A549 (cell line): ENCODE measurements around the gene CYSRT1. TPM values are rescaled to one million over a fixed set of nuclear protein-coding genes. Genes with fewer than 3 reads are reported as not detected.
A peak's percentile ranks its signal among the peaks of the same experiment; 100 is the strongest.

Experiments used
- ATAC-seq, 2 experiments: fragments of 200-7000 bp in 1 of 2; fragments of >200 bp in 1 of 2; cut with Nextera tagmentation in 1 of 2; cut with Tn5 transposase in 1 of 2; 3 replicates each; pipeline versions ENCODE4 v1.8.0 to v1.9.1; 2018 to 2020; ENCODE audit warnings: mild to moderate bottlenecking in 1 of 2, moderate library complexity in 1 of 2
- CTCF ChIA-PET: fragments of 300-600 bp; sonication (Branson Sonifier 250); formaldehyde crosslinking; extraction: SDS; loops from one replicate; lab custom pipeline; 2021; ENCODE audit warnings: antibody characterized with exemption, inconsistent platforms; lab: Yijun Ruan, JAX
- POLR2A ChIA-PET: fragments of 350-600 bp; formaldehyde crosslinking; extraction: SDS; loops from one replicate; lab custom pipeline; 2021; ENCODE audit warnings: antibody characterized with exemption, inconsistent platforms; lab: Yijun Ruan, JAX
- DNase-seq, 2 experiments: peaks; one replicate each; pipeline versions ENCODE4 v3.0.0 to v3.0.0-alpha.2; 2011 to 2016; ENCODE audit warnings: low read depth in 1 of 2, low spot score in 1 of 2
- FAIRE-seq: peaks from 2 replicates; lab custom pipeline; 2011; peaks lifted over from hg19 to GRCh38; lab: Jason Lieb, UNC
- H3K27ac ChIP-seq, 2 experiments: fragments of >200 bp; sonication (Bioruptor Twin); formaldehyde crosslinking; 3 replicates each; pipeline ENCODE4 v1.5.1; 2016 to 2017
- H3K4me1 ChIP-seq: fragments of >200 bp; sonication (Bioruptor Twin); formaldehyde crosslinking; 3 replicates; pipeline ENCODE4 v1.6.1; 2016
- H3K4me2 ChIP-seq: fragments of >200 bp; sonication (Bioruptor Twin); formaldehyde crosslinking; 3 replicates; pipeline ENCODE4 v1.6.1; 2016
- H3K4me3 ChIP-seq: fragments of >200 bp; sonication (Bioruptor Twin); formaldehyde crosslinking; 3 replicates; pipeline ENCODE4 v1.5.1; 2016
- H3K9me3 ChIP-seq: fragments of >200 bp; sonication (Bioruptor Twin); formaldehyde crosslinking; 3 replicates; pipeline ENCODE4 v1.6.1; 2016
- BHLHE40 ChIP-seq: IDR thresholded peaks from 2 replicates; pipeline ENCODE4 v1.6.1; 2012; ENCODE audit warnings: low read depth, low read length, inconsistent platforms
- CBX8 ChIP-seq: fragments of 200-600 bp; sonication (generic); IDR thresholded peaks from 2 replicates; pipeline ENCODE4 v1.6.1; 2016
- CEBPB ChIP-seq, 2 experiments: fragments of >200 bp in 1 of 2; sonication (Bioruptor Twin) in 1 of 2; formaldehyde crosslinking in 1 of 2; IDR thresholded peaks; 2 replicates each; pipeline ENCODE4 v1.6.1; 2012 to 2016
- CHD2 ChIP-seq: fragments of 150-350 bp; IDR thresholded peaks from 2 replicates; pipeline ENCODE4 v1.6.1; 2014; ENCODE audit warnings: low read length; ENCODE audit not compliant: partially characterized antibody
- EHF ChIP-seq: fragments of 250-450 bp; sonication (Bioruptor Pico); IDR thresholded peaks from 2 replicates; pipeline ENCODE4 v1.5.0; 2020; ENCODE audit warnings: mild to moderate bottlenecking
- EP300 ChIP-seq, 2 experiments: fragments of >200 bp; sonication (Bioruptor Twin); formaldehyde crosslinking; IDR thresholded peaks; 2 replicates in 1 of 2; 3 replicates in 1 of 2; pipeline ENCODE4 v1.6.1; 2016 to 2017
- FOSL2 ChIP-seq, 2 experiments: fragments of 450-650 bp in 1 of 2; fragments of >200 bp in 1 of 2; sonication (Bioruptor Twin) in 1 of 2; formaldehyde crosslinking; IDR thresholded peaks; 2 replicates each; pipeline versions ENCODE4 v1.5.0 to v1.6.1; 2016 to 2020; ENCODE audit warnings: mild to moderate bottlenecking in 1 of 2, moderate library complexity in 1 of 2
- GATA3 ChIP-seq: IDR thresholded peaks from 2 replicates; pipeline ENCODE4 v1.6.1; 2012; ENCODE audit warnings: borderline replicate concordance
- HOXB5 ChIP-seq: fragments of 250-450 bp; sonication (Bioruptor Pico); IDR thresholded peaks from 2 replicates; pipeline ENCODE4 v1.5.0; 2020; ENCODE audit warnings: mild to moderate bottlenecking, moderate library complexity
- JUN ChIP-seq, 2 experiments: fragments of >200 bp; sonication (Bioruptor Twin); formaldehyde crosslinking; IDR thresholded peaks; 2 replicates in 1 of 2; 3 replicates in 1 of 2; pipeline ENCODE4 v1.6.1; 2016 to 2017
- MAX ChIP-seq: IDR thresholded peaks from 2 replicates; pipeline ENCODE4 v1.6.1; 2012
- MAZ ChIP-seq: fragments of 150-350 bp; IDR thresholded peaks from 2 replicates; pipeline ENCODE4 v1.6.1; 2014; ENCODE audit warnings: antibody characterized with exemption, low read depth, low read length, borderline replicate concordance
- MYC ChIP-seq: IDR thresholded peaks from 2 replicates; pipeline ENCODE4 v1.6.1; 2012; ENCODE audit warnings: mild to moderate bottlenecking, inconsistent platforms, low read length, improper control_type of control experiment, borderline replicate concordance
- NR3C1 ChIP-seq: fragments of >200 bp; sonication (Bioruptor Twin); formaldehyde crosslinking; IDR thresholded peaks from 3 replicates; pipeline ENCODE4 v1.6.1; 2017
- PHF8 ChIP-seq: fragments of 200-600 bp; sonication (generic); IDR thresholded peaks from 2 replicates; pipeline ENCODE4 v1.6.1; 2016; ENCODE audit warnings: low read depth, mild to moderate bottlenecking, antibody characterized with exemption, moderate library complexity, borderline replicate concordance
- POLR2A ChIP-seq: IDR thresholded peaks from 2 replicates; pipeline ENCODE4 v1.6.1; 2012; ENCODE audit warnings: mild to moderate bottlenecking, low read length
- POLR2AphosphoS2 ChIP-seq: conservative IDR thresholded peaks from 2 replicates; pipeline ENCODE4 v1.6.1; 2012; ENCODE audit warnings: low read length, improper control_type of control experiment, inconsistent platforms
- SREBF2 ChIP-seq: fragments of 450-650 bp; IDR thresholded peaks from 2 replicates; pipeline ENCODE4 v1.6.1; 2014; ENCODE audit warnings: mild to moderate bottlenecking, moderate library complexity
- TFCP2L1 ChIP-seq: fragments of 250-450 bp; sonication (Bioruptor Pico); IDR thresholded peaks from 2 replicates; pipeline ENCODE4 v1.5.0; 2021; ENCODE audit warnings: mild to moderate bottlenecking
- TP53 ChIP-seq: fragments of 250-450 bp; sonication (Bioruptor Pico); IDR thresholded peaks from 2 replicates; pipeline ENCODE4 v1.5.0; 2021; ENCODE audit warnings: mild to moderate bottlenecking, moderate library complexity
- ZNF302 ChIP-seq: fragments of 250-450 bp; sonication (Bioruptor Pico); IDR thresholded peaks from 2 replicates; pipeline ENCODE4 v1.9.0; 2021; ENCODE audit warnings: inconsistent platforms, mild to moderate bottlenecking, moderate library complexity
- ZSCAN20 ChIP-seq: fragments of 250-450 bp; sonication (Bioruptor Pico); IDR thresholded peaks from 2 replicates; pipeline ENCODE4 v1.8.0; 2022; ENCODE audit warnings: mild to moderate bottlenecking, moderate library complexity
- WGBS: methylation state at CpG from one replicate; pipeline ENCODE4 v1.1.6; 2017; ENCODE audit errors: missing lambda C conversion rate; 5-methylcytosine and 5-hydroxymethylcytosine counted together
- polyA plus RNA-seq, 4 experiments: library from polyadenylated mRNA; depleted of rRNA in 3 of 4; stranded (reverse); fragments of >200 nt; fragmentation: RNase III in 1 of 4; extraction: RNeasy Plus Mini Kit Qiagen cat#74134 plus additional on column Dnase treatment in 1 of 4; gene quantifications; 2 replicates in 3 of 4; 3 replicates in 1 of 4; pipeline ENCODE4 v1.2.3, GENCODE V29; 2011 to 2017
- TF ChIP-seq, protein P1 (sequence below): fragments of >200 bp; sonication (Bioruptor Twin); formaldehyde crosslinking; IDR thresholded peaks from 3 replicates; pipeline ENCODE4 v1.5.1; 2016
- TF ChIP-seq, protein P2 (sequence below): IDR thresholded peaks from 2 replicates; pipeline ENCODE4 v1.6.1; 2012; ENCODE audit warnings: low read depth, borderline replicate concordance
- TF ChIP-seq, protein P3 (sequence below): fragments of 450-650 bp; IDR thresholded peaks from 2 replicates; pipeline ENCODE4 v1.6.1; 2014; ENCODE audit warnings: antibody characterized with exemption
- TF ChIP-seq, protein P4 (sequence below): fragments of >200 bp; sonication (Bioruptor Twin); formaldehyde crosslinking; IDR thresholded peaks from 3 replicates; pipeline ENCODE4 v1.6.1; 2016
- TF ChIP-seq, protein P5 (sequence below): fragments of 250-450 bp; sonication (Bioruptor Pico); IDR thresholded peaks from 2 replicates; pipeline ENCODE4 v1.5.0; 2021; ENCODE audit warnings: mild to moderate bottlenecking, moderate library complexity, borderline replicate concordance

Gene CYSRT1
- polyA plus RNA-seq, 2 of the 4 experiments (the other 2 are of a cell fraction) = 0.30 to 0.81 TPM

GRCh38 chr9:137240318-137240840, 15.4 kb downstream of the CYSRT1 start:
- ChIA-PET CTCF (interaction anchor here (0.9 to 13.1 kb wide), 13 partner anchors 9 to 211 kb away, joined by 3 to 236 read pairs (median 4); partner anchors contain the start of genes CYSRT1, NELFB, NRARP and RNF208), POLR2A (interaction anchor here (0.5 to 3.3 kb wide), 49 partner anchors 9 to 378 kb away, joined by 3 to 97 read pairs (median 5); partner anchors contain the start of genes ANAPC2, CYSRT1, DPP7 and EHMT1)
- Histone ChIP-seq H3K4me3 (peak overlapping the region; percentile 67), H3K4me2 (peak overlapping the region; percentile 81), H3K4me1 (peaks cover 54% of the 10 kb centered on the region), H3K27ac (peak overlapping the region; percentile 97 to 99), H3K9me3 (no peaks in the 10 kb centered on the region)
- ATAC-seq = peak; percentile 17 to 46
- no peak for FAIRE-seq
- WGBS = 0% methylated on average over 10 of the region's 58 CpGs
- peak in 1 of 2 experiments; percentile 80 for DNase-seq
- peak in 1 of 2 experiments; percentile 9; a peak in 2 of 5 replicates for TF ChIP-seq JUN (IDR thresholded peaks at IDR 0.05)
- peak; percentile 56; the same call in 1 of the 2 replicates for TF ChIP-seq MAZ
- TF ChIP-seq, protein P1, sequence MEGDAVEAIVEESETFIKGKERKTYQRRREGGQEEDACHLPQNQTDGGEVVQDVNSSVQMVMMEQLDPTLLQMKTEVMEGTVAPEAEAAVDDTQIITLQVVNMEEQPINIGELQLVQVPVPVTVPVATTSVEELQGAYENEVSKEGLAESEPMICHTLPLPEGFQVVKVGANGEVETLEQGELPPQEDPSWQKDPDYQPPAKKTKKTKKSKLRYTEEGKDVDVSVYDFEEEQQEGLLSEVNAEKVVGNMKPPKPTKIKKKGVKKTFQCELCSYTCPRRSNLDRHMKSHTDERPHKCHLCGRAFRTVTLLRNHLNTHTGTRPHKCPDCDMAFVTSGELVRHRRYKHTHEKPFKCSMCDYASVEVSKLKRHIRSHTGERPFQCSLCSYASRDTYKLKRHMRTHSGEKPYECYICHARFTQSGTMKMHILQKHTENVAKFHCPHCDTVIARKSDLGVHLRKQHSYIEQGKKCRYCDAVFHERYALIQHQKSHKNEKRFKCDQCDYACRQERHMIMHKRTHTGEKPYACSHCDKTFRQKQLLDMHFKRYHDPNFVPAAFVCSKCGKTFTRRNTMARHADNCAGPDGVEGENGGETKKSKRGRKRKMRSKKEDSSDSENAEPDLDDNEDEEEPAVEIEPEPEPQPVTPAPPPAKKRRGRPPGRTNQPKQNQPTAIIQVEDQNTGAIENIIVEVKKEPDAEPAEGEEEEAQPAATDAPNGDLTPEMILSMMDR = peak; percentile 22; the same call in 1 of the 3 replicates
- TF ChIP-seq CBX8 = no peak
- peak; percentile 52 for TF ChIP-seq POLR2A
- TF ChIP-seq MAX = peak; percentile 98
- TF ChIP-seq, protein P2, sequence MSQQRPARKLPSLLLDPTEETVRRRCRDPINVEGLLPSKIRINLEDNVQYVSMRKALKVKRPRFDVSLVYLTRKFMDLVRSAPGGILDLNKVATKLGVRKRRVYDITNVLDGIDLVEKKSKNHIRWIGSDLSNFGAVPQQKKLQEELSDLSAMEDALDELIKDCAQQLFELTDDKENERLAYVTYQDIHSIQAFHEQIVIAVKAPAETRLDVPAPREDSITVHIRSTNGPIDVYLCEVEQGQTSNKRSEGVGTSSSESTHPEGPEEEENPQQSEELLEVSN = peak; percentile 92
- TF ChIP-seq BHLHE40 = peak; percentile 78
- TF ChIP-seq, protein P3, sequence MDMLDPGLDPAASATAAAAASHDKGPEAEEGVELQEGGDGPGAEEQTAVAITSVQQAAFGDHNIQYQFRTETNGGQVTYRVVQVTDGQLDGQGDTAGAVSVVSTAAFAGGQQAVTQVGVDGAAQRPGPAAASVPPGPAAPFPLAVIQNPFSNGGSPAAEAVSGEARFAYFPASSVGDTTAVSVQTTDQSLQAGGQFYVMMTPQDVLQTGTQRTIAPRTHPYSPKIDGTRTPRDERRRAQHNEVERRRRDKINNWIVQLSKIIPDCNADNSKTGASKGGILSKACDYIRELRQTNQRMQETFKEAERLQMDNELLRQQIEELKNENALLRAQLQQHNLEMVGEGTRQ = peak; percentile 69
- TF ChIP-seq CHD2 = no peak
- TF ChIP-seq SREBF2 = no peak
- peak; percentile 48; the same call in 1 of the 2 replicates for TF ChIP-seq PHF8
- peak; percentile 87 for TF ChIP-seq MYC
- TF ChIP-seq HOXB5 (CRISPR knock-in tag) = peak; percentile 73; the same call in 1 of the 2 replicates
- TF ChIP-seq, protein P4, sequence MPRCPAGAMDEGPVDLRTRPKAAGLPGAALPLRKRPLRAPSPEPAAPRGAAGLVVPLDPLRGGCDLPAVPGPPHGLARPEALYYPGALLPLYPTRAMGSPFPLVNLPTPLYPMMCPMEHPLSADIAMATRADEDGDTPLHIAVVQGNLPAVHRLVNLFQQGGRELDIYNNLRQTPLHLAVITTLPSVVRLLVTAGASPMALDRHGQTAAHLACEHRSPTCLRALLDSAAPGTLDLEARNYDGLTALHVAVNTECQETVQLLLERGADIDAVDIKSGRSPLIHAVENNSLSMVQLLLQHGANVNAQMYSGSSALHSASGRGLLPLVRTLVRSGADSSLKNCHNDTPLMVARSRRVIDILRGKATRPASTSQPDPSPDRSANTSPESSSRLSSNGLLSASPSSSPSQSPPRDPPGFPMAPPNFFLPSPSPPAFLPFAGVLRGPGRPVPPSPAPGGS = peak; percentile 79; the same call in 2 of the 3 replicates

DNA sequence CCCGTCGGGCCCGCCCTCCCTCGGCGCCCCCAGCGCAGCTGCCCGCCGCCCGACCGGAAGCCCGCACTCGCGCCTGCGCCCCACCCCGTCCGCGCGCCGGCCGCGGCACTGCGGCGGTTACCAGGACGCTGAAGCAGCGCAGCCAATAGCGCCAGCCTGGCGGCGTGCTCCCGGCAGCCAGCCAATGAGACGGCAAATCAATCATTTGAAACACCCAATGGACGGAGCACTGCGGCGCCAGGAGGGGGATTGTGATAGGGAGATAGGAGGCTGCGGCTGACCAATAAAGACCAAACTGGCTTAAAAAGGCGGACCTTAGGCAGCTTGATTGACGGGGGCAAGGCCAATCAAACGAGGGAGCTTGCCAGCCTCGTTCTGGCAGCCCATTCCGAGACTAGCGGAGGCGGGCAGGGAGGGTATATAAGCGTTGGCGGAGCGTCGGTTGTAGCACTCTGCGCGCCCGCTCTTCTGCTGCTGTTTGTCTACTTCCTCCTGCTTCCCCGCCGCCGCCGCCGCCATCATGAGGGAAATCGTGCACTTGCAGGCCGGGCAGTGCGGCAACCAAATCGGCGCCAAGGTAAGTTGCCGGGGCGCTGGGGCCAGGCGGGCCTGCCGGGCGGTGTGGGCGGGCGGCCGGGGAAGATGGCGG, 16.0 kb downstream of the CYSRT1 start, which contains the start of gene TUBB4B:
Gene TUBB4B (plus strand): TSS at position 447 of the 649 bp plus-strand sequence. CDS start 74 bp downstream, at position 521.
- ChIA-PET POLR2A (interaction anchor here (0.5 to 3.3 kb wide), 49 partner anchors 9 to 378 kb away, joined by 3 to 97 read pairs (median 5); partner anchors contain the start of genes ANAPC2, CYSRT1, DPP7 and EHMT1), CTCF (interaction anchor here (0.9 to 13.1 kb wide), 11 partner anchors 9 to 211 kb away, joined by 3 to 236 read pairs (median 4); partner anchors contain the start of genes CYSRT1, NELFB, NRARP and RNF208)
- Histone ChIP-seq H3K27ac (peak within 1 kb of the TSS; percentile 98 to 99), H3K4me1 (peaks cover 54% of the 10 kb centered on the region), H3K9me3 (no peaks in the 10 kb centered on the region), H3K4me2 (peak within 1 kb of the TSS; percentile 98), H3K4me3 (peak within 1 kb of the TSS; percentile 91)
- peak; percentile 95 for FAIRE-seq
- peak; percentile 61 to 78 for ATAC-seq
- WGBS = 2% methylated on average over 24 of the region's 67 CpGs
- DNase-seq = peak; percentile 99 to 100
- TF ChIP-seq EHF (CRISPR knock-in tag) (no peak), ZSCAN20 (CRISPR knock-in tag) (no peak), CEBPB (IDR thresholded peaks at IDR 0.05) (no peak), EP300 (IDR thresholded peaks at IDR 0.05) (no peak), MYC (no peak), GATA3 (peak; percentile 28; the same call in 1 of the 2 replicates), TFCP2L1 (peak; percentile 90), FOSL2 (IDR thresholded peaks at IDR 0.05) (no peak), FOSL2 (CRISPR knock-in tag; IDR thresholded peaks at IDR 0.05) (no peak; the same call in 1 of the 2 replicates), TP53 (CRISPR knock-in tag) (peak; percentile 87; the same call in 1 of the 2 replicates), NR3C1 (no peak), ZNF302 (CRISPR knock-in tag) (no peak), MAZ (no peak; the same call in 1 of the 2 replicates), POLR2AphosphoS2 (no peak; the same call in 1 of the 2 replicates), CBX8 (no peak), CHD2 (no peak)
- TF ChIP-seq, protein P2 = no peak; the same call in 1 of the 2 replicates
- TF ChIP-seq, protein P5, sequence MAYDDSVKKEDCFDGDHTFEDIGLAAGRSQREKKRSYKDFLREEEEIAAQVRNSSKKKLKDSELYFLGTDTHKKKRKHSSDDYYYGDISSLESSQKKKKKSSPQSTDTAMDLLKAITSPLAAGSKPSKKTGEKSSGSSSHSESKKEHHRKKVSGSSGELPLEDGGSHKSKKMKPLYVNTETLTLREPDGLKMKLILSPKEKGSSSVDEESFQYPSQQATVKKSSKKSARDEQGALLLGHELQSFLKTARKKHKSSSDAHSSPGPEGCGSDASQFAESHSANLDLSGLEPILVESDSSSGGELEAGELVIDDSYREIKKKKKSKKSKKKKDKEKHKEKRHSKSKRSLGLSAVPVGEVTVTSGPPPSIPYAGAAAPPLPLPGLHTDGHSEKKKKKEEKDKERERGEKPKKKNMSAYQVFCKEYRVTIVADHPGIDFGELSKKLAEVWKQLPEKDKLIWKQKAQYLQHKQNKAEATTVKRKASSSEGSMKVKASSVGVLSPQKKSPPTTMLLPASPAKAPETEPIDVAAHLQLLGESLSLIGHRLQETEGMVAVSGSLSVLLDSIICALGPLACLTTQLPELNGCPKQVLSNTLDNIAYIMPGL (CRISPR knock-in tag) = no peak
